Astrocyte (in vitro differentiated cells and primary cell): ENCODE data around the gene IGF2R. TPM values are rescaled to one million over a fixed set of nuclear protein-coding genes. Genes with fewer than 3 reads are reported as not detected.

Experiments
- DNase-seq: peaks from one replicate; pipeline ENCODE4 v3.0.0-alpha.2; 2010; ENCODE audit warnings: low read depth
- FAIRE-seq: peaks from 2 replicates; lab custom pipeline; 2011; peaks lifted over from hg19 to GRCh38; lab: Jason Lieb, UNC
- H2AFZ ChIP-seq: 2 replicates; pipeline ENCODE4 v1.6.0; 2012; ENCODE audit warnings: low read depth, low read length, inconsistent platforms
- H3K27ac ChIP-seq: 2 replicates; pipeline ENCODE4 v1.5.1; 2011; ENCODE audit warnings: low read depth, low read length, inconsistent platforms
- H3K27me3 ChIP-seq: 2 replicates; pipeline ENCODE4 v1.6.0; 2011; ENCODE audit warnings: low read length, inconsistent platforms; ENCODE audit not compliant: insufficient read depth
- H3K36me3 ChIP-seq: 2 replicates; pipeline ENCODE4 v1.5.1; 2011; ENCODE audit warnings: low read length, inconsistent platforms; ENCODE audit not compliant: insufficient read depth
- H3K4me1 ChIP-seq: 2 replicates; pipeline ENCODE4 v1.5.1; 2011; ENCODE audit warnings: low read length, inconsistent platforms; ENCODE audit not compliant: insufficient read depth
- H3K4me2 ChIP-seq: 2 replicates; pipeline ENCODE4 v1.6.0; 2012; ENCODE audit warnings: low read length, inconsistent platforms
- H3K4me3 ChIP-seq: 2 replicates; pipeline ENCODE4 v1.5.1; 2011; ENCODE audit warnings: low read depth, mild to moderate bottlenecking, low read length, inconsistent platforms; ENCODE audit not compliant: insufficient read depth
- H3K79me2 ChIP-seq: 2 replicates; pipeline ENCODE4 v1.6.0; 2012; ENCODE audit warnings: mild to moderate bottlenecking, low read length, inconsistent platforms; ENCODE audit not compliant: insufficient read depth
- H3K9ac ChIP-seq: 2 replicates; pipeline ENCODE4 v1.6.0; 2012; ENCODE audit warnings: mild to moderate bottlenecking, low read length, inconsistent platforms
- H3K9me3 ChIP-seq: 2 replicates; pipeline ENCODE4 v1.5.1; 2012; ENCODE audit warnings: low read depth, mild to moderate bottlenecking, low read length, inconsistent platforms; ENCODE audit not compliant: insufficient read depth
- H4K20me1 ChIP-seq: 2 replicates; pipeline ENCODE4 v1.6.0; 2012; ENCODE audit warnings: low read length, inconsistent platforms; ENCODE audit not compliant: insufficient read depth
- H3K27ac Mint-ChIP-seq: one replicate; pipeline ENCODE4 v1.8.0; 2021; ENCODE audit warnings: mild to moderate bottlenecking, mixed read lengths; ENCODE audit not compliant: unreplicated experiment
- H3K27me3 Mint-ChIP-seq: one replicate; pipeline ENCODE4 v1.8.0; 2021; ENCODE audit warnings: low read depth, mixed read lengths; ENCODE audit not compliant: unreplicated experiment
- H3K36me3 Mint-ChIP-seq: one replicate; pipeline ENCODE4 v1.8.0; 2021; ENCODE audit warnings: low read depth, mixed read lengths; ENCODE audit not compliant: unreplicated experiment
- H3K4me1 Mint-ChIP-seq: one replicate; pipeline ENCODE4 v1.8.0; 2021; ENCODE audit warnings: low read depth, mixed read lengths; ENCODE audit not compliant: unreplicated experiment
- H3K4me3 Mint-ChIP-seq: one replicate; pipeline ENCODE4 v1.8.0; 2021; ENCODE audit warnings: mild to moderate bottlenecking, moderate library complexity, mixed read lengths; ENCODE audit not compliant: unreplicated experiment
- H3K9me3 Mint-ChIP-seq: one replicate; pipeline ENCODE4 v1.8.0; 2021; ENCODE audit warnings: mild to moderate bottlenecking, mixed read lengths; ENCODE audit not compliant: unreplicated experiment
- CTCF ChIP-seq: IDR thresholded peaks from 2 replicates; pipeline ENCODE4 v1.5.1; 2011; ENCODE audit warnings: low read depth, mild to moderate bottlenecking, inconsistent platforms, low read length, moderate library complexity; ENCODE audit not compliant: insufficient read depth
- EZH2 ChIP-seq: IDR thresholded peaks from 2 replicates; pipeline ENCODE4 v1.6.1; 2012; ENCODE audit warnings: mild to moderate bottlenecking, low read length, inconsistent platforms; ENCODE audit not compliant: insufficient read depth
- total RNA-seq: library from RNA; stranded (reverse); gene quantifications from 2 replicates; pipeline ENCODE4 v1.2.1, GENCODE V29; 2021

The IGF2R gene
- total RNA-seq, 1 donor from 2014 or later, result 173 TPM

GRCh38 chr6:160071805-160072690 is 103.2 kb downstream of the IGF2R start:
- H3K4me3 ChIP-seq, result no peak overlapping the region
- peaks cover 3% of the 10 kb centered on the region for H3K4me1 ChIP-seq
- no peak overlapping the region for H3K4me3 Mint-ChIP-seq
- no peaks in the 10 kb centered on the region for H3K27me3 ChIP-seq
- TF ChIP-seq EZH2, result no peak
- no peak for TF ChIP-seq CTCF
- no peak overlapping the region for H3K27ac Mint-ChIP-seq
- no peak for DNase-seq
- peaks cover 3% of the 10 kb centered on the region for H4K20me1 ChIP-seq
- peaks cover 28% of the 10 kb centered on the region for H3K36me3 ChIP-seq
- no peak overlapping the region for H3K9ac ChIP-seq
- no peak overlapping the region for H3K4me2 ChIP-seq
- H3K9me3 Mint-ChIP-seq, result no peaks in the 10 kb centered on the region
- no peaks in the 10 kb centered on the region for H3K79me2 ChIP-seq
- H3K9me3 ChIP-seq, result no peaks in the 10 kb centered on the region
- no peaks in the 10 kb centered on the region for H3K27me3 Mint-ChIP-seq
- no peaks in the 10 kb centered on the region for H3K4me1 Mint-ChIP-seq
- H3K27ac ChIP-seq, result no peak overlapping the region
- no peak for FAIRE-seq
- no peak overlapping the region for H2AFZ ChIP-seq
- H3K36me3 Mint-ChIP-seq, result peaks cover 25% of the 10 kb centered on the region

GRCh38 chr6:160073272-160073671 is 104.4 kb downstream of the IGF2R start:
- no peak for DNase-seq
- Histone ChIP-seq H4K20me1 (peaks cover 4% of the 10 kb centered on the region), H3K27ac (no peak overlapping the region), H3K4me3 (no peak overlapping the region), H3K9ac (no peak overlapping the region), H3K9me3 (no peaks in the 10 kb centered on the region), H3K4me1 (peaks cover 5% of the 10 kb centered on the region), H3K36me3 (peaks cover 23% of the 10 kb centered on the region), H3K27me3 (no peaks in the 10 kb centered on the region), H3K79me2 (no peaks in the 10 kb centered on the region), H2AFZ (no peak overlapping the region), H3K4me2 (no peak overlapping the region)
- H3K4me3 Mint-ChIP-seq, result no peak overlapping the region
- H3K9me3 Mint-ChIP-seq, result no peaks in the 10 kb centered on the region
- TF ChIP-seq EZH2 (no peak), CTCF (no peak)
- no peaks in the 10 kb centered on the region for H3K4me1 Mint-ChIP-seq
- FAIRE-seq, result no peak
- H3K36me3 Mint-ChIP-seq, result peaks cover 20% of the 10 kb centered on the region
- H3K27me3 Mint-ChIP-seq, result no peaks in the 10 kb centered on the region
- H3K27ac Mint-ChIP-seq, result no peak overlapping the region

GRCh38 chr6:160076009-160076408 is 107.1 kb downstream of the IGF2R start:
- H3K9me3 Mint-ChIP-seq, result no peaks in the 10 kb centered on the region
- H3K27ac Mint-ChIP-seq, result no peak overlapping the region
- Histone ChIP-seq H4K20me1 (peaks cover 4% of the 10 kb centered on the region), H3K27me3 (no peaks in the 10 kb centered on the region), H3K79me2 (no peaks in the 10 kb centered on the region), H3K4me1 (peaks cover 5% of the 10 kb centered on the region), H2AFZ (no peak overlapping the region), H3K4me2 (no peak overlapping the region), H3K4me3 (no peak overlapping the region), H3K9me3 (no peaks in the 10 kb centered on the region), H3K36me3 (peaks cover 20% of the 10 kb centered on the region), H3K27ac (no peak overlapping the region), H3K9ac (no peak overlapping the region)
- peaks cover 13% of the 10 kb centered on the region for H3K36me3 Mint-ChIP-seq
- no peak overlapping the region for H3K4me3 Mint-ChIP-seq
- no peaks in the 10 kb centered on the region for H3K4me1 Mint-ChIP-seq
- DNase-seq (no peak), FAIRE-seq (no peak)
- H3K27me3 Mint-ChIP-seq, result no peaks in the 10 kb centered on the region
- TF ChIP-seq EZH2 (no peak), CTCF (no peak)
